GM18870 (cell line): ENCODE results near the gene IL31.

Experiments used
- ATAC-seq: cut with Tn5 transposase; IDR thresholded peaks from one replicate; pipeline ENCODE4 v1.9.1; 2021; ENCODE audit warnings: moderate library complexity; ENCODE audit not compliant: unreplicated experiment

The IL31 gene

DNA sequence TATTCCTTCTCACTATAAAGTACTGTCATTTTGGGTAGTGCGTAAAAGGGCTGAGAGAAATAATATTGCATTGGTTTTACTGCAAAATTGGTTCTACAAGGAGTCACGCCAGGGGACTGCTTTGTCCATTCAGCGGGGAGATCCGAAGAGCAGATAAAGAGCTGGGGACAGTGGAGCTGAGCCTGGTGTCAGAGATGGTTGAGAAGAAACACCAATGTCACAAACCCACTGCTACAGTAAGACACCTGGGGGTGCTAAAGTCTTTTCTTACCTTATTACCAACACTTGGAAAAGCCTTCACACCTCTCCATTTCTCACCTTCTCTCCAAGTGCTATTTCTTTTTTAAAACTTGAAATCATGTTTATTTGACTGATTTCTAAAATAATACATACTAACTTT, 14.1 kb downstream of the IL31 start:
- ATAC-seq = no peak

- ATAC-seq = no peak
Measured at GRCh38 chr12:122158700-122159285, 15.2 kb downstream of the IL31 start.

GRCh38 chr12:122155705-122156104, 18.3 kb downstream of the IL31 start:
- ATAC-seq = no peak

GRCh38 chr12:122152754-122153153, 21.3 kb downstream of the IL31 start:
- no peak for ATAC-seq

- no peak for ATAC-seq
Measured at GRCh38 chr12:122150127-122150681, 23.8 kb downstream of the IL31 start.

DNA sequence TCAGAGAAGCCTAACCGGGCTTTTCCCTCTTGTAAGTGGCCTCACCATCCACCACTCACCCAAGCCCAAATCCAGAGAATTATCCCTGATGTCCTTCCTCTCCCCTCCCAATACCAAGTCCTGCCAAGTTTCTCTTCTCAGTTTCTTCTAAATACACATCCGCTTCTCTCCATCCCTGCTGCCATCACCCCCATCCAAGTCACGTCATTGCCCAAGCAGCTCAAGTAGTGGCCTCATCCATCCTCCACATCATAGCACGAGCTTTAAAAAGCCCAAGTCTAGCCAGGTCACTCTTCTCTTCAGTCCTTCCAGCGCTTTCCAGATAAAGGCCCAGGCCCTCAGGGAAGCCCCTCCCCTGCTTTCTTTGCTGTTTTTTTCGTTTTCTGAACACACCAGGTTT, 25.4 kb downstream of the IL31 start:
- no peak for ATAC-seq

DNA sequence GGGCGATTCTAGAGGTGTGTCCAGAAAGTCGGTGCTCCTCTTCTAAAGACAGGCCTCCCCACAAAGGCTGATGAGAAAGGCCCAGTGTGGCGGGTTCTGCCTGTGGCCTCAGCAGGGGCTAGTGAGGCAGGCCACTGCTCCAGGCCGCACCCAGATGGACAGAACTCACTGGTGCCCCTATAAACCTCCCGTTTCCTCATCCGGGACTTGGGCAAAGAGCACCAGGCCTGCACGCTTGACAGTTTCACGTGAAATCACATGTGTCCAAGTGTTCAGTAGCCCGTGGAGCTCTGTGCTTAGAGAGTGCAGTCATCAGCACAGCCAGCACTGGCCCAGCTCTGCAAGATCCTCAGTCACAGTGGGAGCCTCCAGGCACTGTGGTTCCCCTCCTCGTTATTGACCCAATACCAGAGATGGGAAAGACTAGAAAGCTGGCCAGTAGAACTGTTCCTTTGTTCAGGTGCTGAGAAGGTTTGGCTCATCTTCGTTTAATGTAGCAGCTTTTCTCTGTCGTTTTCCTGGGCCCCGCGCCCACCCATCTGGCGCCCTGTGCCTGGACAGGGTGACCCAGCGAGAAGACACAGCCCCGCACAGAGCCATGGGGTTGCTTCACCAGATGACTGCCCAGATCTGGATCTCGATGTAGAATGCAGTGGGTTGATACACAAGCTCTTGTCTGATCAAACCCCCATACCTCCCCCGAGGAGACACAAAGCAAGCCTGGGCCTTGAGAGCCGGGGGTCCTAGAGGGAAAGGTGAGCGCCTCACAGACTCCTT, 26.3 kb downstream of the IL31 start:
- no peak for ATAC-seq

GRCh38 chr12:122145505-122146330, 28.3 kb downstream of the IL31 start:
- no peak for ATAC-seq

- no peak for ATAC-seq
Measured at GRCh38 chr12:122144885-122145284, 29.1 kb downstream of the IL31 start.

- no peak for ATAC-seq
Measured at GRCh38 chr12:122142857-122143256, 31.2 kb downstream of the IL31 start.

DNA sequence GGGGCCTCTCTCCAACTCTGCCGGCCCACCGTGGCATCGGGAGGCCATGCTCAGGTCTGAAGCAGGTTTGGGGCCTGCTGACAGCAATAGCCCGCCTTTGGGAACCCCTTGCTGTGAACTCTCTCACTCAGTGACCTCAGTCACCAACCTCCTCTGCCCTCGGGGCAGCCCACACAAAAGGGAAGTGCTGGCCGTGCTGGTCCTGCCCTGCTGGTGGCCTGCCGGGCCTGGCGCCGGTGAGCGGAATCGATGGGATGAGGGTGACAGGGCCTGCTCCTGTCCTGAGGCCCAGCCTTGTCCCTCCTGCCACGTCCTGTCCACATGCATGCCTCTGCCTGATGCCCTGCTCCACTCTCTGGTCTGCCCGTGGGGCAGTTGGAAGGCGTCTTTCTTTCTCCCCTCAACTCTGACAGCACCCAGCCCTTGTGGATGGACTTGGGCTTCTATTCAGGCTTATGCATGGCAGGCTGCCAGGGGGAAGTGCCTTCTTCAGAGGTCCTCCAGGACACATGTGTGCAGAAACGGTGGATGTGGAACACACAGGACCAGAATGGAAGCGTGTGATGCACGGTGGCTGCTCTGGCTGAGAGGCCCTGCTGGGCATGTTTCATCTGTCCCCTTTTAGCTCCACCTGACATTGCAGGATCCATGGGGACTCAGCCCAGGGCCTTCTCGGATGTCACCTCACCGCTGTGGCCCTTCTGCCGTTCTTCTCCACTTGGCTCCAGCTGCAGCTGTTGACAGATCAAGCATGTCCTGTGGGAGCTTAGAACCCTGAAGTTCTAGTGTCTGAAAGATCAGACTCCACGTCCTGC, 31.9 kb downstream of the IL31 start:
- ATAC-seq = no peak

GRCh38 chr12:122140467-122141257, 33.4 kb downstream of the IL31 start:
- ATAC-seq = no peak

GRCh38 chr12:122139941-122140340, 34.1 kb downstream of the IL31 start:
- no peak for ATAC-seq

DNA sequence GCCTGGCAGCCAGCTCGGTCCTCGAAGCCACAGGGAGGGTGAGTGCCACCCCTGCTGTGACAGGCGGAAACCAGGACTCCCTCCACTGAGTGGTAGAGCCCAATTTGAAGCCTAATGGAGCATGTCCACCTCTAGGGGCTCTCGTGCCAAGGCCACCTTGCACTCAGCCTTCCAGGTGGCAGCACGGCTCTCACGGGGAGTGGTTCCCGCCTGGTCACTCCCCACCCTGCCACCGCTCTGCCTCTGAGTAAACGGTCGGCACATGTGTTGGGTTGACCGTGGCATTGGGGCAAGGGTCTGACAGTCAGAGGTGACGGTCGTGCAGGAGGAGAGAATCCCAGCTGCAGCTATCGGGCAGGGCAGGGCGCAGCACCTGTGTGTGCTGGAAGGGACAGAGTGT, 34.8 kb downstream of the IL31 start:
- no peak for ATAC-seq

DNA sequence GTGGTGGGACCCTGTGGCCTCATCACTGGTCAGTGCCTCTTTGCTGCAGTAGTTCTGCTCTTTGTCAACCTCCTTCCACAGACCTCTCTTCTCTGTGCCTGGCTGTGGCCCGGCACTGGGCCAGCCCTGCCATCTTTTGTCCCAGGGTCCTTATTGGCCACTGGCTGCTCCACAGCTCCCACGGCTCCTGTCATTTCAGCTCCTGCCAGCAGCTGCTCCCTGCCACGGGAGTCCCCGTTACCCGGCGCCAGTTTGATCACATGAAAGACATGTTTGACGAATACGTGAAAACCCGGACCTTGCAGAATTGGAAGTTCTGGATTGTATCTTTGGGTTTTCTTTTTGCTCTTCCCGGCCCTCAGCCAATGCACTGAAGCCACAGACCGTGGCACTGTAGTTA, 35.4 kb downstream of the IL31 start:
- no peak for ATAC-seq

- no peak for ATAC-seq
Measured at GRCh38 chr12:122138181-122138580, 35.8 kb downstream of the IL31 start.

GRCh38 chr12:122137681-122138080, 36.3 kb downstream of the IL31 start:
- ATAC-seq = no peak

DNA sequence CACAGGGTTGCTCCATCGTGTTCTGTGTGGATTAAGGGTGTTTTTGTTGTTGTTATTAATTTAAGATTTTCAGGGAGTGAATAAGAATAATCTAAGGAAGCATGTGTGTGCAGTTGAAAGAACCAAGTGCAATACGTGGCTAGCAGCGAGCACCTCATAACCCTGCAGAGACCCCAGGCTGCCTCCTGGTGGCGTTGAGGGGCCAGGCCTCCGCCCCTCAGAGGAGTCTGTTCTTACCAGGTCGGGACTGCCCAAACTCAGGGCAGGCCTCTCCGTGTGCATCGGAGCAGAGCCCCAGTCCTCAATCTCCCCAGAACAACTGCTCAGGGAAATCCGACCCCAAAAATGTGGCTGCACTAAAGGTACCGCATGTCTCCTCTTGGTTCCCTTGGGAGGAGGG, 36.8 kb downstream of the IL31 start:
- no peak for ATAC-seq

DNA sequence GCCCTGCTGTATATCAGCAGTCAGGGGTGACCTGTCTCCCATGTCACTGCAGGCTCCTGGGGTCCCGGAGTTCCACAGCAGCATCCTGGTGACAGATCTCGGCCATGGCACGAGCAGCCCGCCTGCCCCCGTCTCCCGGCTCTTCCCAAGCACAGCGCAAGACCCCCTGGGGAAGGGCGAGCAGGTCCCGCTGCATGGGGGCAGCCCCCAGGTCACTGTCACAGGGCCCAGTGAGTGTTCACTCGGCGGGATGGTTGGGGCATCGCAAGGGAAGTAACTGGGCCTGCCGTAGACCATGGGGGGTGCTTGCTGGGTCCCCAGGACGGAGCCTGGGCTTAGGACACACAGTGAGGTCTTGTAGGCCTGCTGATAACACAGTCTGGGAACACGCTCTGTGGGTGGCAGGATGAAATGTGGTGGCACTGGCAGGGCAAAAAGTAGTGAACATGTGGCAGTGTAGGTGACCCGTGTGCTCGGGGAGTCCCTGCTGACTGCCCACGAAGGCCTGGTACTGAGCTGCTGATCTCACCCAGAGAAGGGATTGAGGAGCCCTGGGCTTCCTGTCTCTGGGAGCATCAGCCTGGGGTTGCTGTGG, 38.5 kb downstream of the IL31 start:
- ATAC-seq = no peak
